HG02981 (cell line): Measurements from ENCODE around the gene SSH2.
"Not testable (repeated sequence)": the region's sequence is repeated elsewhere in the genome, so short reads cannot be mapped to it uniquely, and the experiment has no call there.

ENCODE experiments used
- ATAC-seq: cut with Tn5 transposase; IDR thresholded peaks from one replicate; pipeline ENCODE4 v1.9.1; 2021; ENCODE audit warnings: mild to moderate bottlenecking, moderate library complexity; ENCODE audit not compliant: unreplicated experiment

Gene SSH2

DNA sequence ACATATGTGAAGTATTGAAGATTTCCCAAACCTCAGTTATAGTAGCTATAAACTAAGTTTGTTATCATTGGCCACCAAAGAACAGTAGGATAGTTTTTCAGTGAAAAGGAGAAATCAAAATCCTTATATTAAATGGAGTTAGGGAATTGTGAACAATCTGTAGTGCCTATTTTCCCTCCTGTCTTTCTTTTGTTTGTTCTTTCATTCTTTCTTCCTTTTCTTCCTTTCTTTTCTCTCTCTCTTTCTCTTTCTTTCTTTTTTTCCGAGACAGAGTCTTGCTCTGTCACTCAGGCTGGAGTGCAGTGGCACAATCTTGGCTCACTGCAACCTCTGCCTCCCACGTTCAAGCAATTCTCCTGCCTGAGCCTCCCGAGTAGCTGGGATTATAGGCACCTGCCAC is 48.8 kb downstream of the SSH2 start:
- ATAC-seq, result no peak

DNA sequence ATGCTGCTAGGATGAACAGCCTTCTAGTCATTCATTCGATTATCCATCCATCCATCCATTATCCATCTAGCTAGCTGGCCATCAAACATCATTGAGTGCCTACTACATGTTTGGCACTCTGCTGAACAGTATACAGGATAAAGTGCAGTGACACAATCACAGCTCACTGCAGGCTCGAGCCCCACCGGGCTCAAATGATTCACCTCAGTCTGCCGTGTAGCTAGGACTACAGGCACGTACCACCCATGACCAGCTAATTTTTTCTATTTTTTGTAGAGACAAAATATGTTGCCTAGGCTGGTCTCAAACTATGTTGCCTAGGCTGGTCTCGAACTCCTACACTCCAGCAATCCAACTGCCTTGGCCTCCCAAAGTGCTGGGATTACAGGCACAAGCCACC is 50.0 kb downstream of the SSH2 start:
- no peak for ATAC-seq

DNA sequence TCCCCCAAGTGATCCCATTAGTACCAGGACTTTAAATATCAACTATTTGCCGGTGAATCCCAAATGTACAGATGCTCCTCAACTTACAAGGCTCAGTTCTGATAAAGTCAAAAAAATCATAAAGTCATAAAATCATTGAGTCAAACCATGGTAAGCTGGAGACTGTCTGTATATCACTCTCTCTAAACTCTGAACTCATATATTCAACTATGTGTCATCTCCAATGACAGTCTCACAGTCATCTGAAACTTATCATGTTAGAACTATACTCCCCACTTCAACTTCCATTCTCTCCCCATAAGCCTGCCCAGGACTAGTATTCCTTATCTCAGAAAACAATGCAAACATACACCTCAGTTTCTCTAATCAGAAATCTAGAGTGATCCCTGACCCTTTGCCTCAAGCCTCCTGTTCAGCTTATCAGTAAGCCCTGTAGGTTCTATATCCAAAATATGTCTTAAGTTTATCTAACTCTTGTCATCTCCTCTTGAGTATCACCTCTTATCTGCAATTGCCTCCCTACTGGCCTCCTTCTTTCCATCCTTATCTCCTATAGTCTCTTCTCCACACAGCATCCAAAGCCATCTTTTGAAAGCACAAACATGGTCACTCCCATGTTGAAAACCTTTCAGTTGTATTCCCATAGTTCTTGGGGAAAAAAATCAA is 55.0 kb downstream of the SSH2 start:
- ATAC-seq, result no peak

DNA sequence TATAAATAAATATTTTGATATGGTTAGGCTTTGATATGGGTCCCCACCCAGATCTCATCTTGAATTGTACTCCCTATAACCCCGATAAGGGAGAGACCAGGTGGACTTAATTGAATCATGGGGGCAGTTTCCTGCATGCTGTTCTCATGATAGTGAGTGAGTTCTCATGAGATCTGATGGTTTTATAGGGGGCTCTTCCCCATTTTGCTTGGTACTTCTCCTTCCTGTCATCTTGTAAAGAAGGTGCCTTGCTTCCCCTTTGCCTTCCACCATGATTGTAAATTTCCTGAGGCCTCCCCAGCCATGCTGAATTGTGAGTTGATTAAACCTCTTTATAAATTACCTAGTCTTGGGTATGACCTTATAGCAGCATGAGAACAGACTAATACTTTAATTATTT is 55.7 kb downstream of the SSH2 start:
- ATAC-seq, result not testable (repeated sequence)

DNA sequence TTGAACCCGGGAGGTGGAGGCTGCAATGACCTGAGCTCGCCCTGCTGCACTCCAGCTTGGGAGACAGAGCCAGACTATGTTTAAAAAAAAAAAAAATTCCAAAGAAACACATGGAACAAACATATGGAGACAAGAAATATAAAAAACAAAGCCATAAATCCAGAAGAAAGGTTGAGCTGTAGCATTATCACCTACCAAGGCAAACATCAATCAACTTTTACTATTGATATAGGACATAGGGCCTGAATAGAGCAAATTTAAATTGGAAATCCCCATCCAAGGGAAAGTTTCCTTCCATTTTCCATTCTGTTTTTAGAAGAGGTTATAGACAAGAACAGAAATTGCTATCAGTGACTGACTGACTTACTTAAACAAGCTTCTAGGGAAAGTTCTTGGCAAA is 56.6 kb downstream of the SSH2 start:
- ATAC-seq, result no peak

DNA sequence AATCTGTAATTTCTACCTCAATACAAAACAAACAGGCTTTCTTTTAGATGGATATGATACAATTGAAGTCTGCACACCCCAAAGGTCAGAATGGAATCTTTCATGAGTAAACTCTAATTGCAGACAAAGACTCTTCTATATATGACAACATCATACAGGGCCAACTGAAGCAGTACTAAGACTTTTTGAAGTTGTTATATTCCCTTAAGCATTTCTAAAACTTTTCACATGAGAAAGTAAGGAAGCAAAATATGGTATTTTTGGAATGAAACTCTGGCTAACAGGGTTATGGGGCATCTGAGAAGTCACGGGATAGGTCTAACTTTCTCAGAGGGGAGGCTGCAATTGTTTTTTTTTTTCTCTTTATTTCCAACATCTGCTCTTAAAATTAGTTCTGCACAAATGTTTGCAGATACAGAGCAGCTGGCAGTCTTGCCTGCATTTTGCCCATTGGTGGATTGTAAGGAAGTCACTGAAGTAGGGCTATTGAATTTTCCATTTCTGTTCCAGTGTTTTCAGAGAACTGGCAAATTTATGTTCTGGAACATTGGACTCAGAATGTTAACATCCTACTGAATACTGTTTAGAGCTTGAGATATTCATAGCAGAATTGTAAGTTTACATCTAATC is 59.1 kb downstream of the SSH2 start:
- ATAC-seq, result no peak

DNA sequence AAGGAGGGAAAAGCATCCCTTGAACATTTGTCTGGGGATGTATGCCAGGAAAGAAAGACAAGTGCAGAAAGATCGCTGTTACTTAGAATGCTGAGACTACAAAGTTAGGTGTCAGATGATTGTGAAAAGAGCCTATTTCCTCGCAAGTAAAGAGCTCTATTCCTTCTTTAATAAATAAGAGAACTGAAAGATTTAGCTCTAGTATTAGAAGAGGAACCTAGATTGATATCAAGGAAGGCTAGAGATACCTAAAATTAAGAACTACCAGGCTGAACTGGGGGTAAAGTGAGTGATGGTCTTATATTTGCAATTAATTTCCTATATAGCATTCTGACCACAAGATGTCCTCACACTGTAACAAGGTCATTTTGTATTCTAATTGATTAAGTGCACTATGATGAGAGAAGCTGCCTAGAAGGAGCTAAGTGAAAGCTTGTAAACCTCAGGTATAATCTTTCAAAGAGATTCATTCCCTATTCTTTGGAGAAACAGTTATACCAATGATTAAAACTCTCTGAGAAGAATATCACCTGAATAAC is 62.3 kb downstream of the SSH2 start:
- ATAC-seq, result no peak

DNA sequence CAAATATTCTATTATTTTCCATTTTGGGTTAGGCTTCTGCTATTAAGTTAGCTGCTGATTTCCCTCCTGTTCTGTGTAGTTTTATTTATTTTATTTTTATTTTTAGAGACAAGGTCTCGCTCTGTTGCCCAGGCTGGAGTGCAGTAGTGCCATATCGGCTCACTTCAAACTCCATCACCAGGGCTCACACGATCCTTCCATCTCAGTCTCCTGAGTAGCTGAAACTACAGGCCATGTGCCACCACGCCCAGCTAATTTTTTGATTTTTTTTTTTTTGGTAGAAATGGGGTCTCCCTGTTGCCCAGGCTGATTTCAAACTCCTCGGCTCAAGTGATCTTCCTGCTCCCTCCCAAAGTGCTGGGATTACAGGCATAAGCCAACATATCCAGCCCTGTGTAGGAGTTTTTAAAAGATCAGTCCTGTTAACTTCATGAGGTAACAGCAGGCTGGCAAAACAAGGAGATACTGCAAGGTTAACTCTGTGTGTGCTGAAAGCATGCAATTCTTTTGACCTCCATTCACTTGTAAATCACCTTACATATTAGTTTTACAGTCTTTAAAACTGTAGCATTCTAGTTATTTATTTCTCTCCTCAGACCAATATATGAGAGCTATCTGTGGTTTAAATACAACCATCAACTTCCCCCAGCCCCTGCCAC is 63.2 kb downstream of the SSH2 start:
- no peak for ATAC-seq

DNA sequence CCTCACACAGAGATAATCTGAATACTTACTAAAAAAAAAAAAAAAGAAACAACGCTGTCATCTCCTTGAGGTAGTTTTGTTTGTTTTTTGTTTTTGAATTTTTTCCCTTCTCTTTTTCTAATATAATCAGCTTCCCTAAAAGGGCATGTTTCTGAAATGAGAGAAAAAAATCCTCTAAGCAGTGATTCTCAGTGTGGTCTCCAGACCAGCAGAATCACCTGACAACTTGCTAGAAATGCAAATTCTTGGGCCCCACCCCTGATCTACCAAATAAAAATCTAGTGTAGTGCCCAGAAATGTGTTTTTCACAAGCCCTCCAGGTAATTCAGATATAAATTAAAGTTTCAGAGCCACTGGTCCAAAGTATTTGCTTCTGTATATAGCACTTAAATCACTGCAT is 65.4 kb downstream of the SSH2 start:
- ATAC-seq, result no peak

DNA sequence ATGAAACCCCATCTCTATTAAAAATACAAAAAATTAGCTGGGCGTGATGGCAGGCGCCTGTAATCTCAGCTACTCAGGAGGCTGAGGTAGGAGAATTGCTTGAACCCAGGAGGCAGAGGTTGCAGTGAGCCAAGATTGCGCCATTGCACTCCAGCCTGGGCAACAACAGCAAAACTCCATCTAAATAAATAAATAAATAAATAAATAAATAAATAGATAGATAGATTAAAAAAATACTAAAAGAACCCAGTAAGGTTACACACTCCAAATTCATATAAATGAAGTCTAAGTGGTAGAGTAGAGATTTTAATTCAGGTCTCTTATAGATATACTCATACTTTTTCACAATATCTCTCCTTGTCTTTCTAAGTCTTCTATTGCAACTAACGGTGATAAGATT is 65.9 kb downstream of the SSH2 start:
- ATAC-seq, result not testable (repeated sequence)

DNA sequence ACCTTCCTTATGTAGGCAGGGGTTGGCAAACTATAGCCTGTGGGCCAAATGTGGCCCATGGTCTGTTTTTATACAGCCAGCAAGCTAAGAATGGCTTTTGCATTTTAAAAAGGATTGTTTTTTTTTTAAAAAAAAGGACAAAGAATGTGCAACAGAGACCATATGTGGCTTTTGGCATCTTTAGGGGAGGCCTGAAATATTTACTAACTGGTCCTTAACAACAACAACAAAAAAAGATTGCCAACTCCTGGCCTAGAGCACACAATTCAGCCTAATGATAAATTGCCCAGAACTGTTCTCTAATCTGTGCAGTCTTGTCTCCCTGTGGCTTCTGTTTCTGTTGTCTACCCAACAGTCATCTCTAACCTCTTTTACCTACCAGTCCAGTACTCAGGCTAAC is 67.1 kb downstream of the SSH2 start:
- no peak for ATAC-seq

DNA sequence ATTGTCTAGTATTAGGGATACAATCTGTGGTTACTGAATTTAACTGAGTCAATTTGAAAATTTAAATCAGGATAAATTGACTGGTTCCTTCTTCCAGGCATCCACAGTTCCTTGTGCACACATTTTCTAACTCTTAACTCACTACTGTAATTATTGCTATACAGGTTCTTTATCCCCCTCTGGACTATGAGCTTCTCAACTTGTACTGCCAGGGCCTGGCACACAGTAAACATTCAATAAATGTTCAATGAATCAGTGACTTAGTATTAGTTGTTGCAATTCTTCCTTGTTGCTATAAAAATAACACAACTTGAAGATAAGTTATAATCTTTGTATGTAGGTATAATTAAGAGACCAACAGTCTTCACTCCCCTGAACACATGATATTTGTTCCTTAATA is 67.9 kb downstream of the SSH2 start:
- ATAC-seq, result no peak

DNA sequence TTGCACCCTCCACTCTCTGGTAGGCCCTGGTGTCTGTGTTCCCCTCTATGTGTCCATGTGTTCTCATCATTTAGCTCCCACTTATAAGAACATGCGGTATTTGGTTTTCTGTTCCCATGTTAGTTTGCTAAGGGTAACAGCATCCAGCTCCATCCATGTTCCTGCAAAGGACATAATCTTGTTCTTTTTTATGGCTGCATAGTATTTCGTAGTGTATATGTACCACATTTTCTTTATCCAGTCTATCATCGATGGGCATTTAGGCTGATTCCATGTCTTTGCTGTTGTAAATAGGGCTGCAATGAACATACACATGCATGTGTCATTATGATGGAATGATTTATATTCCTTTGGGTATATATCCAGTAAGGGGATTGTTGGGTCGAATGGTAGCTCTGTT is 70.6 kb downstream of the SSH2 start:
- ATAC-seq, result not testable (repeated sequence)

DNA sequence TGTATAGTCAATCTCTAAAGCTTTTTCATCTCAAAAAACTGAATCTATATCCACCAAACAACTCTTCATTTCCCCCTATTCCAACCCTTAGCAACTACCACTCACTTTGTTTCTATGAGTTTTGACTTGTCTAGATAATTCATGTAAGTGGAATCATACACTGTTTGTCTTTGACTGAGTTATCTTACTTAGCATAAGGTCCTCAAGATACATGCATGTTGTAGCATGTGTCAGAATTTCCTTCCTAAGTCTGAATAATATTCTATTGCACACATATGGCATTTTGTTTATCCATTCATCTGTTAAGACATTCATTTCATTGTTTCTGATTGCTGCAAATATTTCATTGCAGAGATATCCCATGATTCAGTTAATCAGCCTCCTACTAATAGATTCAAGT is 72.2 kb downstream of the SSH2 start:
- ATAC-seq, result no peak

DNA sequence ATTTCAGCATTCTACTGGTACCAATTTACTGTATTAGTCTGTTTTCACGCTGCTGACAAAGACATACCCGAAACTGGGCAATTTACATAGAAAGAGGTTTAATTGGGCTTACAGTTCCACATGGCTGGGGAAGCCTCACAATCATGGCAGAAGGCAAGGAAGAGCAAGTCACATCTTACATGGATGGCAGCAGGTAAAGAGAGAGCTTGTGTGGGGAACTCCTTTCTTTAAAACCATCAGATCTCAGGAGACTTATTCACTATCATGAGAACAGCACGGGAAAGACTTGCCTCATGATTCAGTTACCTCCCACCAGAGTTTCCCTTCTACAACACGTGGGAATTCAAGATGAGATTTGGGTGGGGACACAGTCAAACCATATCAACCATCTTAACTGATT is 72.9 kb downstream of the SSH2 start:
- not testable (repeated sequence) for ATAC-seq

DNA sequence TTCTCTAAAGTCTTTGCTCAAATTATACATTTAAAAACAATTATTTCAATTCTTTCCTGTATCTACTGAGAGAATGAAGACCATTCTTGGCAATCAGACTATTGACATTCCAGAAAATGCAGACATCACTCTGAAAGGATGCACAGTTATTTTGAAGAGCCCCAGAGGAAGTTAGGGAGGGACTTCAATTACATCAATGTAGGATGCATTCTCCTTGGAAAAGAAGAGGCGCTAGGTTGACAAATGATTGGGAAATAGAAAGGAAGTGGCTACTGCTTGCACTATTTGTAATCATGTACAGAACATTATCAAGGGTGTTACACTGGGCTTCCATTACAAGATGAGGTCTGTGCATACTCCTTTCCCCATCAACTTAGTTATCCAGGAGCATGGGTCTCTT is 74.3 kb downstream of the SSH2 start:
- no peak for ATAC-seq

DNA sequence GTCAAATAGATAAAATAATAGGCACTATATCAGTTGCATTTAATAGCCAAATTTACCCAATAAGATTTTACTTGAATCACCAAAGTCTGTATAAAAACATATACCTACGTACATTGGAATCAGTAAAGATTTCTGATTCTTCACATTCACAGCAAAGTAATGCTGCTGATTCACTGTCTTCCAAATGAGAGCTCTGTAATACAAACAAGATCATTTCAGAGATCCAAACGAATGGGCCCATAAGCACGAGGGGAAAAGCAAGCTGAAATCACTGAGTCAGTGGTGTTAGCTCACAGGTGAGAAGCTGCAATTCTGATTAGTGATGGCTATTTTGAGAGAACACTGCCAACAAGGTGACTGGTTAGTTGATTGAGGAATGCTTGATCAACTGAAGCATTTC is 81.3 kb downstream of the SSH2 start:
- no peak for ATAC-seq

DNA sequence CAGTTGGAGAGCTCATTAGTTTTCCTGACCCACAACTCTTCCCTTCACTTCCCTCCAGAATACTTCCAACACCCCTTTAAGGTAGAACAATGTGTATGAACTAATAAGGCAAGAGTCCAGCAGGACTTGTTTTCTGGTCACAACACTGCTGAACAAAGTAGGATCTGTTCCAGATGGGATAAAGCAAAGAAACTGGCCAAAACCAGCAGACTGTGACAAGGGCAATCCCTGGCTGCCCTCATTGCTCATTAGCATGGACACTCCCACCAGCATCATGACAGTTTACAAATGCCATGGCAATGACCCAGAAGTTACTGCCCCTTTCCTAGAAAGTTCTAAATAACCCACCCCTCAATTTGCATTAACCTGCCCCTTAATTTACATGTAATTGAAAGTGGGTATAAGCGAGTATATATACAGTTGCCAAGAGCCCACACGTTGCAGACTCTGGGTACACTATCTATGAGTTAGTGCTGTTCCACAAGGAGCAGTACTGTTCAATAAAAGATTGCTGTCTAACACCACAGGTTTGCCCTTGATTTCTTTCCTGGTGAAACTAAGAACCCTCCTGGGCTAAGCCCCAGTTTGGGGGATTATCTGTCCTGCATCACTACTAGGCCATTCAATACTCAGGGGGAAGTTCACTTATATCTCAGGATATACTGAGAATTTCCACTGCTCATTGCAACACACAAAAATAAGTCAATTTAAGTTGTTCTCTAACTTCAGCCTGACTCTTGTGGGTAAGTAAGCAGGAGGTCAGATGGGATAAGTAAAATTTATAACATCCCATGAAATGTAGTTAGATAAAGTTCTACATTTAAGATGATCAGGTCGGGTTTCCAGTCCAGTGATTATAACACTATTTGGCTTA is 82.3 kb downstream of the SSH2 start:
- ATAC-seq, result no peak

DNA sequence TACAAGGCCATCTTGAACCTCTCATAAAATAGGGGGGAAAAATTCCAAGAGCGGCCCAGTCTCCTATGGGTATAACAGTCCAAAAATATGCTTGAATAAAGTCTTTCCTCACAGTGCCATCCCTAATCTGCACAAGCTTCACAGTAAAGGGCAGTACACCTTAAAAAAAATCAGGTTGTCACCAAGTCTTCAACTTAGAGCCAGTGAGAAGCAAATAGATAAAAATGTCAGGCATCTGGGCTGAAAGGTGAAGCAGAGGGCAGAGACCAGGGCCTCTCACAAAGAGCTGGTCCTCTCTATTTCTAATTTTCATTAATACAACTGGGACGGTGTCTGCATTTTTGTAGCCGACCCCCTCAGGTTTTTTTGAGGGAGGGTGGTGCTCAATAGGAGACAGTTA is 82.9 kb downstream of the SSH2 start:
- no peak for ATAC-seq

DNA sequence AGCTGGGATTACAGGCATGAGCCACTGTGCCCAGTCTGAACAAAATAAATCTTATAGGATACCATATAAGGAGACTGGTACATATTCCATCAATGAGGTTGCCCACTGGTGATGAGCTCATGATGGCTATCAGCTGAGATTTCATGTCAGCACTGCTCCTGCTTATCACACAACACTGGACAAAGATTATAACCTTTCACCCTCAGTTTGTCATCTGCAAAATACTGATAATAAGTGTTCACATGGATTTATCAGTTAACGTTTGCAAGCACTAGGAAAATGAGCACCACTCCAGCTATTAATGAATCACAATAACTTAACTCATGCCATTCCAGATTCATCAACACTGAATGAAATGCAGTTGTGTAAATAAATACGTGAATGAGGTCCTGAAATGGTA is 83.7 kb downstream of the SSH2 start:
- no peak for ATAC-seq

DNA sequence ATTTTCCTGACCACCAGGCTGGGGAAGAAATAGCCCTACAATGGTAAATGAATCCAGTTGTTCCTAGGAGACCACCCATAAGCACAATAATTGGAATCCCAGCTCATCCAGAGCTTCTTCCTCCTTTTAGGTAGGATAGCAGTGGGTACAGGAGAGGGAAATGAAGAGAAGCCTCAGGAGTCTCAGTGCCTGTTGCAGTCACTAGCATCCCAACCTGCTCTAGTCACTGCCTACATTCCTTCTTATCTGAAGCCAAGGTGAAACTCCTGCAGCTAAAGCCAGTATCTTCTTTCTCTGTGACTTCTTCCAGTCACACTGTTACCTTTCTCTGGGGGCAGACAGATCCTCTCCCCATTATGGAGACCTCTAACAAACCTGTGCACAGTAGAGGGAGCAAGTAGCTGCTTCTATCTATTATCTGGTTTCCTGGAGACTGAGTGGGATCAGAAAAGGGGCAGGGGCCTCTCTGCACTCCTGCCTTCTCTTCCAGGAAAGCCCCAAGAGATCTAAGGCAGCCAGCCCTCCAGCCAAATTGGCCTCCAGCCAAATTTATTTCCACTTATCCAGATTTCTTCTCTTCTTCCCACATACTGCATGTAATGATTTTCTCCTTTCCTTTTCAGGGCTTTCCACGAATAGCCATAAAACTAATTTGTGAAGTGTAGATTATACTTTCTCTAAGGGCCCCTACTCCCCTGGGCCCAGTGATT is 85.5 kb downstream of the SSH2 start:
- no peak for ATAC-seq
